Activated CD8-positive, alpha-beta memory T cell treated with anti-CD3 and anti-CD28 coated beads, Interleukin-2, amount 50 U/mL, for 48 hours (primary cell): ENCODE measurements around the gene ZNF280D.
"Not testable (repeated sequence)": the region's sequence is repeated elsewhere in the genome, so short reads cannot be mapped to it uniquely, and the experiment has no call there.

ENCODE experiments used
- DNase-seq: peaks from one replicate; pipeline ENCODE4 v3.0.0-alpha.2; 2020

Gene ZNF280D

DNA sequence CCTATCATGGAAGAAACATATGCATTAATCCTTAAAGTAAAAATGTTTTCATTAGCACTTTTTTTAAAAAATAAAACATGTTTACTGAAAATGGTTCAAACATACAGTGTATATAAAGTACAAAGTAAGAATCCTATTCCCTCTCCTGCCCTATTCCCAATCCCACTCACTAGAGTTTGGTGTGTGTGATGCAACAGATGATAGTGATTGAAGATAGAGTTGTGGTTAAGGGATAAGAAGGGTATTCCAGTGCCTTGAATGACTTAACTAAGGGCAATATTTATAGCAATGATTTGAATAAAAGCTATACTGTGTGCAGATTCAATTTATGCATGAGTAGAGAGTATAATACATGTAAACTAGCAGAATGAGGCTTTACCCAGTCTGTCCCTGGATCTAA is 18.1 kb downstream of the ZNF280D start:
- no peak for DNase-seq

DNA sequence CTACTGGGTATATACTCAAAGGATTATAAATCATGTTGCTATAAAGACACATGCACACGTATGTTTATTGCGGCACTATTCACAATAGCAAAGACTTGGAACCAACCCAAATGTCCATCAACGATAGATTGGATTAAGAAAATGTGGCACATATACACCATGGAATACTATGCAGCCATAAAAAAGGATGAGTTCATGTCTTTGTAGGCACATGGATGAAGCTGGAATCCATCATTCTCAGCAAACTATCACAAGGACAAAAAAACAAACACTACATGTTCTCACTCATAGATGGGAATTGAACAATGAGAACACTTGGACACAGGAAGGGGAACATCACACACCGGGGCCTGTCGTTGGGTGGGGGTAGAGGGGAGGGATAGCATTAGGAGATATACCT is 23.8 kb downstream of the ZNF280D start:
- DNase-seq = not testable (repeated sequence)

DNA sequence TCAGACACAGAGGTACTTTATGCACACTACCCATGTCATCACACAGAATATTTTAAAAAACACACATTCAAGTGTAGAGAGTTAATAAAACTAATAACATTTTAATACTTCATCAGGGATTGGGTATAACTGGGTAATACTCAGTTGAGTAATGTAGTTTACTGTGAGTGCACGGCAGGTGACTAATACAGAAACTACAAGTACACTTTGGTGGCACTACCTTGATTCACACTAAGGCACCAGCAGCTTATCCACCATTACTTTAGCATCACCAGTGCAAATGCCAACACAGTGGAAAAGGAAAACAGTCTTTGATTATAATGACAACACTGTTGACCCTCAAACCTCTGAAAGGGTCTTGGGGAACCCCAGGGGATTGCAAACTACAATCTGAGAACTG is 33.6 kb downstream of the ZNF280D start:
- DNase-seq = no peak

DNA sequence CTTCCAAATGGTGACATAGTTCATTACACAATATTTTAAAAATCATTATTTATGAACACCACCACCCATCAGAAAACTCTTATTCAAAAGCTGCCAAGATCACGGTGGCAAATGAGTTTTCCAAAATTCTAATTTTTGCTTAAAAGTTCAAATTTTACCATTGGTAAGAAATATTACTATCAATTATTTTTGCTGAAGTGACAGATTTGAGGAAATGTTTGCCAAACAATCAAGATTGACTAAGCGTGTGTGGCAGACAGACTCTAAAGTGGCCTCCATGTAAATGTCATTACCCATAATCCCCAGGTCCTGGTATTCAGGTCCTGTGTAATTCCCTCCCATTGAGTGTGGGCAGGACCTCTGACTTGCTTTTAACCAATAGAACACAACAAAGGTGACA is 35.0 kb downstream of the ZNF280D start:
- no peak for DNase-seq

DNA sequence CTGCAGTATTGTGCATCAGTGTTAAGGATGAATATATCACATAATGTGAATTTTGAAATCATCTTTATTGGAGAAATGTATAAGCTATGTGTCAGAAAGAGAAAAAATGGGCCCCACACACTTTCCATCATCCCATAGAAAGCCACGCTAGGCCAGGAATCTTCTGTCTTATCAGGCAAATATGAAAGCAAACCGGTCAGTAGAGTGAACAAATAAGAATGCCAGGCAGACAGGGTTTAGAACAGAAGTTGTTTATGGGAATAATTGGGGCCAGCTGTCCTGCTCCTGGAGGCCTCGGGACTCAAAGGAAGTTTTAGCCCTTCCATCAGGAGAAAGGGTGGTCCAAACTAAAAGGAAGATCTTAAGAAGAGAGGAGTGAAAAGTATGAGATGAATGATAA is 39.5 kb downstream of the ZNF280D start:
- DNase-seq = no peak

DNA sequence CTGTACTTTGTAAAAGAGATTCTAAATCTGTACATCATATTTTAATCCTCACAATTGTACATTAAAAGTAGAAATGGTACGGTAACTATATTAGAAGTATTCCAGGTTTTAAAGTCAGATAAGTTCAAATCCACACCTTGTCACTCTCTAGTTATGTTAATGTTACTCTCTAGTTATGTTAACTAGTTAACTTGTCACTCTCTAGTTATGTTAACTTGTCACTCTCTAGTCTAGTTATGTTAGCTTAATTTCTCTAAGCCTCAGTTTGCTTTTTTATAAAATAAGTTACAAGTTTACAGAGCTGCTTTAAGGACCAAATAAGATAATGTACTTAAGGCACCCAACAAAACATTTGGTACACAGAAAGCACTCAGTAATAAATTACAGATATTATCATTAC is 42.6 kb downstream of the ZNF280D start:
- DNase-seq = no peak

DNA sequence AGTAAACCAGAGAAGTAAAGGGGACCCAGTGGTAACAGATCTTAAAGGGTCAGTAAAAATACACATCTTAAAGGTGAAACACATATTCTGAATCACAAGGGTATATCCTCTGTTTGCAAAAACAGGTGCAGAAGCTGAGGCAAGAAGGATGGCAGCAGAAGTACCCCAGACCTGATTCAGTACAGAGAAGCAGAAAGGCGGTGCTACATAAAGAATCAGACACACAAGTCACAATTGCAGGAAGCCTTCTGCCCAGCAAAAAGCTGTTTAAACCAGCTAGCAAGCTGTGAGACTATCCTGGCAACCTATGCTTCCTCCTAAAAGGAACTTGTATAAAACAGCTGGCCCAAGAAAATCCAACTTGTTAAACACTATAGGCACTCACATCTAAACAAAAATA is 49.4 kb downstream of the ZNF280D start:
- DNase-seq = no peak

DNA sequence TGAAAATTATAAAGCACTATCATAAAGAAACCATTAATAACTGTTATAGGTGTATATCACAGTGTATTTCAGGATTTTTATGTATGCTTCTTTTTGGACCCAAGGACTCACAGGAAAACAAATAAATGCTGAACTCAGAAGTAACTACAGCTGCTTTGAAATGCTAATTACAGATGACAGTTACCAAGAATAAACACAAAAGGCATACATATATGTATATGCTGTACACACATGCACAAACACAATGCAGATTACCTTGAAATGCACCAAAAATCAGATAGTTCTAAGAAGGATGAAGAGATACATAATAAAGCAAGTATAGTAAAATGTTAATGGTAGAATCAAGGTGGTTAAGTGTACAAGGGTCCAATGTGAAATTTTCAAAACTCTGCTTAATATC is 52.2 kb downstream of the ZNF280D start:
- DNase-seq = no peak

DNA sequence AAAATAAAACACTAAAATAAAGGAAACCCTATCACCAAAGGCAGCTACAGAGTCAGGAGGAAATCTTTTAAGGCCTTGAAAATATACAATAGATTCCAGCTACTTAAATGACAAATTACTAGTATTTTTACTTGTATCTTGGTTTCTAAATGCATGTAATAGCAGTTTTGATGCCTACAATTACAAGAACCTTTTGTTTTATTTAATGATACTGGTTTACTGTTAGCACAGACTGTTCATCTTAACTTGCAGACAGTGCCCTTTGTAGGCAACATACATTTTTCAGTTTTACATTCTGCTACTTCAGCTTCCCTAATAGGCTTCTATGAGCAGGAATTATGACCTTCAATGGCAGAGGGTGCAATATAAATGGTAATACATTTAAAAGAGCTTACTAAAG is 54.1 kb downstream of the ZNF280D start:
- DNase-seq = no peak

DNA sequence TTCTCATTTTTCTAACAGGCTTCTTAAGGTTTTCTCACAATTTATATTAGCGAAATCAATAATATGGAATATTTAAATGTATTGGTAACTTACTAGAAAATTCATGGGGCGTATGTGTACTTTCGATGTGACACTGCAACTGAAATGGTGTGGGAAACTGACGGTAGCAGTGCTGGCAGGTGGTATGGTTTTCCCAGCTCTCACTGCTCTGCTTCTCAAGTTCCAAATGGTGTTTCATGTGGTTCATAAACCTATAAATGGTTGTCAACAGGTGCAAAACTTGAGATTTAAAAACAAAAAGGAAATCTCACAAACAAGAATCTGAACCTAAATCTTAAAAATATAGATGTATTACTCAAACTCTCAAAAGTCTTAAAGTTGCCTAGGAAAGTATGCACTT is 54.7 kb downstream of the ZNF280D start:
- DNase-seq = no peak

DNA sequence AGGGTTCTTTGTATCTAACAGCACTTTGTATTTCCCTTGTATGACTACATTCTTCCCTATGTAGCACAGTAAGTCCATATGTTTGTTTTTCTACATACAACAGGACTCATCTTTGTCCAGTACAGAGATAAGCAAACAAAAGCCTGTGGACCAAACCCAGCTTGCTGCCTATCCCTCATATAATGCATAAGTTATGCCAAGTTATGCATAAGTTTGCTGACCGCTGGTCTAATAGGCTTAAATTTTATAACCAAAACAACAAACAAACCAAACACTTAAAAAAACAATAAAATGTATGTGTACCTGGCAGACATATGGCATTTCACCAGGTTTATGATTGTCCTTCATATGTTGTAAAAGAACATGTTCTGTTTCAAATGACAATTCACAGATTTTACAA is 56.0 kb downstream of the ZNF280D start:
- DNase-seq = no peak

DNA sequence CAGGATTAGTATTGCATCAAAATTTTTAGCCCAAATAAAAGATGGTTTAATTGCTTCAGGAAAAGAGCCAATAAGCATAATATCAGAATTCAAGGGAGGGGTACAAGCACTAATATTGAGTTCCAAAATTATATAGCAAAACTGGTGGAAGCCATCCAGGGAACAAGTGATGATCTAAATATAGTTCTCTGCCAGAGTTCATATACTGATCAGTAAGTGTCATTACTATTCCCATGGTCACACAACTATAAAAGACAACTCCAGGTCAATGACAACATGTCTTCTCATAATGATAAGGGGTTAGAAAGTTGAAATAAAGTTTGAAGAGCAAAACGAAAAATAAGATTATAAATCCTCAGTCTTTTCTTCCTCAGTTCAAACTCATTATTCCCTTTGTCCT is 57.4 kb downstream of the ZNF280D start:
- DNase-seq = no peak

DNA sequence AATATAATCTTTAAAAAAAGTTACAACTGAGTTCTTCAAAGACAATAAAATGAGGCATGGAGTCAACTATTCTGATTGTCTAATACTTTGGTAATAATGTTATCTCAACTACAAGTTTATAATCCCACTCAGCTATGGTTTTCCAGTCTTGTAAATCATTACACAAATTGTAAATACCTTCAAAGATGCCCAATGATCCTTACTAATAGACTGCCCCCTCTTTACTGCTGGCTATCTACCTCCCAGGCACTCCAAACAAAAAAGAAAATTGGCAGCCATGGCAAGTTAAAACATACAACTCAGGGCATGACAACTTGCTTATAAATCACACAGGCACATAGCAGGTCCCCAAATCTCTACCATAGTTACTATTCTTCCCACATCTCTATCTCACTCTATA is 58.5 kb downstream of the ZNF280D start:
- no peak for DNase-seq

DNA sequence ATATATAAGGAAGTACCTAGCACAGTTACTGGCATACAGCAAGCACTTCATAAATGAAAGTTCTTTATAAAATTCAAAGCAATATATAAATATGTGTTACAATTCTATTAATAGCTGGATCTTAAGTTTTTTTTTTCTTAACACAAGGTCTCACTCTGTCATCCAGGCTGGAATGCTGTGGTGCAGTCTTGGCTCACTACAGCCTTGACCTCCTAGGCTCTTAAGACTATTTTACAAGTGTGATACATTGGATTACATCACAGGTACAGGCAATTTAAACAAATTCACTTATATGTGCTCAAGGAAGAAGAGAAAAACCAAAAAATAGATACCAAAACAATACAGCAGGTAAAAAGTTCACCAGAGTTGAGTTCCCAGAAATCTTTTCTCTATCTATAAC is 60.6 kb downstream of the ZNF280D start:
- DNase-seq = no peak

DNA sequence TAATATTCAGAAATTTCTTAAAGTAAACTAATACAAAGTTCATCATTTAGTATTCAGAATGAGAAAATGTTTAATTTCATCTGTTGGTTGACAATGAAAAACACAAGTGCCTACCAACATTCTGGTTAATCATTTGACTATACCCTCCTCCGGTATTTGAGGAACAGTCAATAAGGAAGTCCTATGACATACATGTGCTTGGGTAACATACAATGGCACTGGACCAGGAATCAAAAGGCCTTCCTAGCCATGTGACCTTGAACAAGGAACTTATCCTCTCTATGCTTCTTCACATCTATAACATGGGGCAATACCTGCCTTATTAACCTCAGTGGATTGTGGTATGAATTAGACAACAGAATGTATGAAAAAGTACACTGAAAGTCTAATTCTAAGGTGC is 65.8 kb downstream of the ZNF280D start:
- no peak for DNase-seq

DNA sequence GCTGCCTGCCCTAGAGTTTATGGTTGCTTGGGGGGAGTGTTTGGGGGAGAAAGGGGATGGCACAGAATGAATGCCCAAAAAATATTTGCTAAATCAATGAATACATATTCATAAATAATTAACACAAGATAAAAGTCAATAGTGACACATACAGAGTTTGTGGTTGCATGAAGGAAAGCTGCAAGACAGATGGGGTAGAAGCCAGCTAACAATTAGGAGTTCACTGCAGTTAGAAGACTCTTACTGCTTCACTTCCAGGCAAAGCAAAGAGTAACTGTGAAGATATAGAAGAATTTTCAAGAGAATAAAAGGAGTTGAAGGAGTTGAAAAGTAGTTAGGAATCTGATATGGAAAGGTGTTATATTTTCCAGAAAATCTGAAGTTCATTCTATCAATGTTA is 72.4 kb downstream of the ZNF280D start:
- no peak for DNase-seq

DNA sequence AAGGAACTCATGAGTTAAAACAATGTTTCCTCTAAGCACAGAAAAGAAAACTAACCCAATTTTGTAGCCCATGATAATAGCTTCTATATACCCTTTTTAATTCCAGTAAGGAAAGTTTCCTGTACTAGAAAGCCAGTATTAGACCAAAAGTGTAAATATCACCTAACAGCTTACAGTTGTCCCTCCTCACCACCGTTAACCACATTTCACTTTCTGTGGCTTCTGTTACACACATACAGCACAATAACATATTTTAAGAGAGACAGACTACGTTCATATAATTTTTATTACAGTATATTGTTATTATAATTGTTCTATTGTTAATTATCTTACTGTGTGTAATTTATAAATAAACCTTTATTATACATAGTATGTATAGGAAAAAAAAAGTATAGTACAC is 74.1 kb downstream of the ZNF280D start:
- DNase-seq = no peak

DNA sequence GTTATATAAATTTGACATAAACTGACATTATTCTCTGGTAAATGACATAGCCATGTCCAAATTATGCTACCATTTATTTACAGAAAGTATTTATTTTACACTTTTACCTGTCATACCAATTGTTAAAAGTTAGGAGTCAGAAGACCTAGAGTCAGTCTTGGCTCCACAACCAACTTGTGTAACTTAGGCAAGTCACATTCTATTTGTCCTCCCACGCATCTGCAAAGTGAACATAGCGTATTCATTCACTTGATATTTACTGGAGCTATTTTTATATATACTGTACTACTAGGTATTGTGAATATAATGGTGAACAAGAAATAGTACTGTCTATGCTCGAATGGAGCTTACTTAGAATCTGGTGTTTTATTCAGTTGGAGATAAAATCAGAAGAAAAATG is 78.7 kb downstream of the ZNF280D start:
- DNase-seq = no peak

DNA sequence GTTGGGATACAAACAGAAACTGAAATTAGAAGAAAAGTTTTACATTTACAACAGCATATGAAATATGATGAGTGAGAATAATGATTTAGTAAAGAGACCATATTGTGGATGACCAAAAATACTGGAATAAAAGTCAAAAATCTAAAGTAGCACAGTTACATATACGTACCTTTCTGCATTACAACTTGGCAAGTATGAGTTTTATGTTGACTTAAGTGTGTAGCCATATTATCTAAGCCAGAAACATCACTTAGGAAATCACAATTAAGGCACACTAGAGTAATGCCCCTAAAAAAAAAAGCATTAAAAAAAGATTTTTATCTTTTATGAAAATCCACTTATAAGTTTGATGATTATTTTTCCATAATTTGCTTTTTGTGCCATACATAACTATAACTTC is 79.1 kb downstream of the ZNF280D start:
- DNase-seq = no peak

DNA sequence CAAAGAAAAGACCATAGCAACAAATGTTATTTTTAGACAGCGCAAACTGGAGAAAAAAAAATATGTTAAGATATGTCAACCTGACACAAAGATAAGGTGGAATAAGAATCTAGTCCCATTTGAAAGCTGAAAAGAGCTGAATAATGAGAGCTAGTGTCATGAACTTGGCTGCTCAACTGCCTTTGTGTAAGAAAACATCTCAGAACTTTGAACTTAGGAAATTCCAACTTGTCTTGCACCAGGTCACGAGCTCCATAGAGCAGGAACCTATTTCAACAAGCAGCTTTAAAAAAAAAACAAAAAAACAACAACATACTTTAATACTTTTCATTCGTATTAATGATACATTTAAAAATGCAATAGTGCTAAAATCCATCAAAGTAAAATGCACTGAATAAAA is 79.5 kb downstream of the ZNF280D start:
- no peak for DNase-seq

DNA sequence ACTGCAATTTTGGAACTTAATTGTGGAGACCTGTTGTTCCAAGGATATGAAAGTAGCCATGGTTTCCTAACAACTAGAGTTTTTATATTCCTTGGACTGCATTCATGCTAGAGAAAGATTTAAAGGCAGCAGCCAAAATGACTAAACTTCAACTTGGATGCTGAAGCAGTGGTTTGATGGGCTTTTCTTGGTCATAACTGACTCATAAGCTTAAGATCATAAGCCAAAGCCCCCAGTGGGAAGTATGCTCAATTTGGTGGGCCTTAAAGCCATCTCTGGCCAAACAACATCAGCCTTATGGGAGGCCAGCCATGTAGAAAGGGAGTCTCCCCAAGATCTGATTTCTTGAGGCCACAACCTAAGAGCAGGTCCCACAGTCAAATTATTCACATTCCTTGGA is 80.2 kb downstream of the ZNF280D start:
- no peak for DNase-seq

DNA sequence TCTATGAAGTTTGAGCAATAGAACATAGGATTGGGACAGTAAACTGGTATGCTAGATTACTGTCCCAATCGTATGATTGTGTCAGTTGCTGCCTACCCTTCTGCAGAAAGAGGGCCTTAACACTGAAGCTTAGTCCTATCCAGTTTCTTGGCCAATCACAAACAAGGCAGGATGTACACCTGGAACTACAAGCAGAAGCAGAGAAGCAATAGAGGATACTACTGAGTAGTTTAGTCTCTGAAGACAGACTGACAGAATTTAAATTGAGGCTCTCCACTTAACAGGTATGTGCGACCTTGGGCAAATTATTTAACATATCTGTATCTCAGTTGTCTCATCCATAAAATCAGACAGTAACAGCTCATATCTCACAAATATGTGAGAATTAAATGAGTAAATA is 85.0 kb downstream of the ZNF280D start:
- DNase-seq = no peak

DNA sequence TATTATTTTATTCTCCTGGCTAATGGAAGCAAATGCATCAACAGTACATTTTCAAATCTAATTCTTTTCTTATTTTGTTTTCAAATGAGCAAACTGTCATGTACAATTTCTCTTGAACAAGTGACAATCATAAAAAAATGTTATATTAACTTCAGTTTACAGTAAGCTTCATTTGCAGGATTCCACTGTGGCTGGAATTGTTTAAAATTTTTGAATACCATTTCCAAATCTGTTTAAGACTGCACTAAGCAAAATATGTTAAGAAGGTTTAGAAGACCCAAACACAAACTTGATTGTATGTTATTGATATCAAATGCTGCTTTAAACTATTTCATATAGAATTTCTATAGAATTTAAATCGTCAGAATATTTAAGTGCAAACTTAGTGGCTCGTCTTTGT is 92.8 kb downstream of the ZNF280D start:
- no peak for DNase-seq

DNA sequence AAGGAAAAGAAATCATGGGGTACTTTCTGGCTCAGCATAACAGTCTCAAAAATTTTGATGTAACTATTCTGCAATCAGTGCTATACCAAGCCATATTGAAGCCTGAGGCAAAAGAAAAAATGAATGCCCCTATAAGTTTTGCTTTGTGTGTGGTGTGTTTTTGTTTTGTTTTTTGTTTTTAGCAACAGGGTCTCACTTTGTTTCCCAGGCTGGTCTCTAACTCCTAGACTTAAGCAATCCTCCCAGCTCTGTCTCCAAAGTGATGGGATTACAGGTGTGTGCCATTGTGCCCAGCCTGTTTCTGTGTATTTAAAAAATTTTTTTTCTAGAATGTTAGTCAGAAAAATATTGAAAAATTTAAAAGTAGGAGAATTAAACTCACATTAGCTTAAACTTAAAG is 93.2 kb downstream of the ZNF280D start:
- DNase-seq = no peak

DNA sequence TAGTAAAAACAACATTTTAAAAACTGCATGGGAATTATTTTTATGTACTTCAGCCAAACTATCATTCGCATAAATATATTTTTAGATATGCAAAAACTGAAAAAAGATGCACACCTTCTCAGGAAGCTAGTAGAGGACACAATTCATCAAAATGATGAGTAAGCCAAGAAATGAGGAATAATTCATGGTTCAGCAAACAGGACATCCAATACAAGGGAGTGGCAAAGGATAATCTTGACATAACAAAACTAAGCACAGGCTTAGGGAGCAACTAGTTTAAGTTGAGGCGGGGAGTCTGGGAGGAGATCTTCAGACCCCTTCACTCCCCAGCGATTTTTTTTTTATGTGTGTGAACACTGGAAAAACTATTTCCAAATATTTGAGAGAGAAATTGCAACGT is 93.7 kb downstream of the ZNF280D start:
- DNase-seq = no peak

DNA sequence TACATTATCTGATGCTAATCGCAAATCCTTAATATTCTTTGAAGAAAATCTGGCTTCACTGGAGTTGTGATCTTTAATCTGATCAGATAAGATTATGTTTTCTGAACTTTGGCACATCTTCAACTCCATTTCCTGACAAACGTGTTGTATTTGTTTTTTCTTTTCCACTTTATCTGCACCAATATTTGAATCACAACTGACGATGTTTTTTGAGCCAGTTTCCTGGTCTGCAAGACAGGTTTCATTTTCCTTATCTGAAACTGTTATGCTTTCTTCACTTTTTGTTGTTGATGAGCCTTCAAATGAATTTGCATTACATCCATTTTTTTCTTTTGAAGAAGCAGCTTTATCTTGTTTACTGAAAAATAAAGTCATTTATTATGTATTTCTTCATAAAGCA is 101.5 kb downstream of the ZNF280D start:
- DNase-seq = no peak
